ENCODE results near the gene CD300LG.

GRCh38 chr17:43860077-43860725 lies 13.2 kb downstream of the CD300LG start:
- TF ChIP-seq CTCF (optimal IDR thresholded peaks at IDR 0.05 in 1 of 3, IDR thresholded peaks at IDR 0.05 in 1 of 3, conservative IDR thresholded peaks at IDR 0.05 in 1 of 3; ENCODE audit: extremely low read depth in 1 of 3, insufficient read depth in 2 of 3, low read length in 3 of 3), result no peak
- TF ChIP-seq EZH2 (IDR thresholded peaks at IDR 0.05; ENCODE audit: low read length), result no peak
